BE2C (cell line): ENCODE measurements around the gene CDKL2.

Source experiments
- DNase-seq: peaks from one replicate; pipeline ENCODE4 v3.0.0-alpha.2; 2020
- H3K27me3 ChIP-seq: fragments of 250-450 bp; sonication (Bioruptor Pico); 2 replicates; pipeline ENCODE4 v1.5.1; 2020; ENCODE audit warnings: mild to moderate bottlenecking
- H3K36me3 ChIP-seq: fragments of 250-450 bp; sonication (Bioruptor Pico); 2 replicates; pipeline ENCODE4 v1.5.1; 2020; ENCODE audit warnings: mild to moderate bottlenecking
- H3K4me1 ChIP-seq: fragments of 250-450 bp; sonication (Bioruptor Pico); 2 replicates; pipeline ENCODE4 v1.5.1; 2020
- H3K4me3 ChIP-seq: 2 replicates; pipeline ENCODE4 v1.5.1; 2011; ENCODE audit warnings: low read depth, low read length
- H3K9me3 ChIP-seq: fragments of 250-450 bp; sonication (Bioruptor Pico); 2 replicates; pipeline ENCODE4 v1.5.1; 2020
- CTCF ChIP-seq: IDR thresholded peaks from 2 replicates; pipeline ENCODE4 v1.5.1; 2012; ENCODE audit warnings: mild to moderate bottlenecking, low read depth, low read length

CDKL2 gene

DNA sequence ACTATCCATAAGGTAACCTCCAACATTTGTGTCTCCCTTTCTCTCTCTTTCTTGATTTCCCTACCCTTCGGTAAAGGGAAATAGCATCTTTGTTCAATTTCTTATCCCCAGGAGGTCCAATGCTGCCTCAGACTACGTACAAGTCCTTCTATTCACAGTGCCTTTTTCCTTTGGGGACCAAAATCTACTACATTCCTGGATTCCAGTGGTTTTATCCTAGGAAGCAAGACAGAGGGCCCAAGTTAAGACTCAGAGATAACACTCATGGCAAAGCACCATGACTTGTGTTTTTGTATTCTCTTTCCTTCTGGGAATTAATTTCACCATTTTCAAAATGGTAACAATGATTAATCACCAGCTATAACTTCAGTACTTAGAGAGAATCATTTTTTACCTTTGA is 32.3 kb upstream of the CDKL2 start:
- H3K9me3 ChIP-seq = no peaks in the 10 kb centered on the region
- H3K4me3 ChIP-seq = no peak overlapping the region
- no peaks in the 10 kb centered on the region for H3K4me1 ChIP-seq
- H3K27me3 ChIP-seq = no peaks in the 10 kb centered on the region
- peaks cover 38% of the 10 kb centered on the region for H3K36me3 ChIP-seq
- no peak for DNase-seq
- no peak for TF ChIP-seq CTCF

DNA sequence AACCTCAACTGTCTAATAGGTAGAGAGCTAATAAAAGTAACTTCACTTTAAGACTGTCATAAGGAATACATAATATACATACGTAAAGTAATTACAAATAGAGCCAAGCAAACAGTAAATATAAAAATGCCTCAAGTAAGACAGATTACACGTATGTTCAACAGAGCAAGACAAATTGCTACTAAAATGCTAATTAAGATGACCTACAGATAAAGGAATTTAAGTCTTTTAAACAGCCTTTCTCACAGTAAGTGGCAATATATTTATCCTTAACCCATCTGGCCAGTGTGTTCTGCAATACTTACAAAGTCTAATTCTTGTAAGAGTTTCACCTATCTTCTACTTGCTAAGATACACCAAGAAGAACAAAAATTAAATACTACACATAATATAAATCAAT is 30.2 kb upstream of the CDKL2 start:
- Histone ChIP-seq H3K4me3 (no peak overlapping the region), H3K27me3 (no peaks in the 10 kb centered on the region), H3K9me3 (no peaks in the 10 kb centered on the region), H3K36me3 (peaks cover 50% of the 10 kb centered on the region), H3K4me1 (no peaks in the 10 kb centered on the region)
- TF ChIP-seq CTCF = no peak
- no peak for DNase-seq

DNA sequence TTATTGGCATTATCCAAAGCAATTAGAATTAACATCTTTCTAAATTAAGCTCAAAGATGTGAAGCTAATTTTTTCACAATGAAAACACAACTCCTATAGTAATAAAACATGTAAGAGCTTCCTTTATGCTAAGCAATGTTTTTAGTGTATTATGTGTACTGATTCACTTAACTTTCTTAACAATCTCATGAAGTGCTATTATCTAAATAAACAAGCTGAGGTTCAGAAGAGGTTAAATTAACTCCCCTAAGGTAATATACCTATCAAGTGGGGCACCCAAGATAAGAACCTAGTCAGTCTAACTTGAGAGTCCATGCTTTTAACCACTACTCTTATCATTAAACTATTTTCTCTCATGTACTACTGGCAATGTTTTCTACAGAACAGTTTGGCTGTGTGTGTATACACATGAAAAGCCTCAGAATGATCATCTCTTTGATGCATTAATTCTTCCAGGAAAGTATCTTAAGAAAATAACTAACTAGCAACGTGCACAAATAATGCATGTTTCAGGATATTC is 29.2 kb upstream of the CDKL2 start:
- Histone ChIP-seq H3K36me3 (peaks cover 59% of the 10 kb centered on the region), H3K9me3 (no peaks in the 10 kb centered on the region), H3K27me3 (no peaks in the 10 kb centered on the region), H3K4me1 (no peaks in the 10 kb centered on the region), H3K4me3 (no peak overlapping the region)
- DNase-seq = no peak
- TF ChIP-seq CTCF = no peak

- Histone ChIP-seq H3K4me1 (no peaks in the 10 kb centered on the region), H3K9me3 (no peaks in the 10 kb centered on the region), H3K27me3 (no peaks in the 10 kb centered on the region), H3K36me3 (peaks cover 66% of the 10 kb centered on the region), H3K4me3 (no peak overlapping the region)
- TF ChIP-seq CTCF = no peak
- no peak for DNase-seq
Measured at GRCh38 chr4:75658876-75659275, 28.5 kb upstream of the CDKL2 start.

- TF ChIP-seq CTCF = no peak
- peaks cover 76% of the 10 kb centered on the region for H3K36me3 ChIP-seq
- H3K27me3 ChIP-seq = no peaks in the 10 kb centered on the region
Measured at GRCh38 chr4:75655562-75655961, 25.2 kb upstream of the CDKL2 start.

GRCh38 chr4:75654905-75655304 is 24.6 kb upstream of the CDKL2 start:
- DNase-seq = no peak
- no peaks in the 10 kb centered on the region for H3K4me1 ChIP-seq
- H3K4me3 ChIP-seq = no peak overlapping the region
- H3K27me3 ChIP-seq = no peaks in the 10 kb centered on the region
- H3K9me3 ChIP-seq = no peaks in the 10 kb centered on the region
- TF ChIP-seq CTCF = no peak
- H3K36me3 ChIP-seq = peaks cover 73% of the 10 kb centered on the region

More at GRCh38 chr4:75655562-75655961, 25.2 kb upstream of the CDKL2 start:
- DNase-seq = no peak
- H3K4me1 ChIP-seq = no peaks in the 10 kb centered on the region
- no peak overlapping the region for H3K4me3 ChIP-seq
- H3K9me3 ChIP-seq = no peaks in the 10 kb centered on the region
